SK-N-MC (cell line): ENCODE data around the gene CALCA.

Experiments
- EZH2 ChIP-seq: fragments of 200-600 bp; sonication (generic); IDR thresholded peaks from one replicate; pipeline ENCODE4 v1.6.1; 2017; ENCODE audit warnings: antibody characterized with exemption
- POLR2AphosphoS5 ChIP-seq: IDR thresholded peaks from 2 replicates; pipeline ENCODE4 v1.6.1; 2012; ENCODE audit warnings: mild to moderate bottlenecking, low read depth, low read length, borderline replicate concordance

GRCh38 chr11:14967581-14968243 is 4.4 kb downstream of the CALCA start:
- no peak for TF ChIP-seq EZH2
- no peak for TF ChIP-seq POLR2AphosphoS5
